AG04449 (cell line): ENCODE results near the gene TXNDC11.

Experiments used
- CTCF ChIA-PET: fragments of 350-600 bp; formaldehyde crosslinking; extraction: SDS; loops from one replicate; lab custom pipeline; 2021; ENCODE audit warnings: antibody characterized with exemption; lab: Yijun Ruan, JAX
- POLR2A ChIA-PET: fragments of 400-600, 350-600 bp; formaldehyde crosslinking; extraction: SDS; loops from one replicate; lab custom pipeline; 2020; ENCODE audit warnings: antibody characterized with exemption, inconsistent platforms; lab: Yijun Ruan, JAX
- DNase-seq: peaks from one replicate; pipeline ENCODE4 v3.0.0-alpha.2; 2010; ENCODE audit warnings: low read depth, low spot score
- H3K4me3 ChIP-seq: 2 replicates; pipeline ENCODE4 v1.5.1; 2011; ENCODE audit warnings: low read depth, mild to moderate bottlenecking, control low read depth, low read length
- TF ChIP-seq, protein P1 (sequence below): IDR thresholded peaks from one replicate; pipeline ENCODE4 v1.5.1; 2011; ENCODE audit warnings: mild to moderate bottlenecking, moderate library complexity, low read length, control low read depth, inconsistent platforms; ENCODE audit not compliant: insufficient read depth; ENCODE audit errors: missing control alignments

Gene TXNDC11

DNA sequence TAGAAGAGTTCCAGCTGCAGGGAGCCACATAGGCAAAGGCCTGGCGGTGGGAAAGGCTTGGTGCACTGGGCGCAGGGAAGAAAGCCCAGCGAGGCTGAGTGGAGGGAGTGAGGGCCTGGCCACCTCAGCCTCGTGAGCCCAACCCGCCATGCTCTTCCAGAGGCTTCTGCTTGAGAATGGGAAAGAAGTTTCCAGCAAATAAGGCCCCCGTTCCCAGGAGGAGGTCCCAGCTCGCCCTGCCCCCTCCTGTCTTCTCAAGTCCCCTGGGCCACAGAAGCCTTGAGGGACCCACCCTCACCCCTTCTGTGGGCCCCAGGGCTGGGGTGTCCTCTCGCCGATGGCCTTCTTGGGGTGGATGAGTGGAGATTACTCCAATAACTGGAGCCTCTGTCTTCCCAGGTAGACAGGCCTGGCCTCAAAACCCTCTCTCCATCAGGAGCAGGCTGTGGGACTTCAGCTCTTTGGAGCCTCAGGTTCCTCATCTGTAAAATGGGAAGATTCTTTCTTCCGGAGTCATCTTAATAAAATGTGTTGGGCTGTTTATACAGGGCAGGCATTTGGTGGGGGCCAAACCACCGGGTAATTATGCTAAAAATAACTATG is 75.3 kb downstream of the TXNDC11 start:
- TF ChIP-seq, protein P1, sequence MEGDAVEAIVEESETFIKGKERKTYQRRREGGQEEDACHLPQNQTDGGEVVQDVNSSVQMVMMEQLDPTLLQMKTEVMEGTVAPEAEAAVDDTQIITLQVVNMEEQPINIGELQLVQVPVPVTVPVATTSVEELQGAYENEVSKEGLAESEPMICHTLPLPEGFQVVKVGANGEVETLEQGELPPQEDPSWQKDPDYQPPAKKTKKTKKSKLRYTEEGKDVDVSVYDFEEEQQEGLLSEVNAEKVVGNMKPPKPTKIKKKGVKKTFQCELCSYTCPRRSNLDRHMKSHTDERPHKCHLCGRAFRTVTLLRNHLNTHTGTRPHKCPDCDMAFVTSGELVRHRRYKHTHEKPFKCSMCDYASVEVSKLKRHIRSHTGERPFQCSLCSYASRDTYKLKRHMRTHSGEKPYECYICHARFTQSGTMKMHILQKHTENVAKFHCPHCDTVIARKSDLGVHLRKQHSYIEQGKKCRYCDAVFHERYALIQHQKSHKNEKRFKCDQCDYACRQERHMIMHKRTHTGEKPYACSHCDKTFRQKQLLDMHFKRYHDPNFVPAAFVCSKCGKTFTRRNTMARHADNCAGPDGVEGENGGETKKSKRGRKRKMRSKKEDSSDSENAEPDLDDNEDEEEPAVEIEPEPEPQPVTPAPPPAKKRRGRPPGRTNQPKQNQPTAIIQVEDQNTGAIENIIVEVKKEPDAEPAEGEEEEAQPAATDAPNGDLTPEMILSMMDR: no peak
- ChIA-PET POLR2A (no interaction called here), CTCF (interaction anchor here (1.3 to 2.2 kb wide), 7 partner anchors 16 to 703 kb away, joined by 4 to 6 read pairs (median 5); no protein-coding TSS in a partner anchor)
- no peak for DNase-seq
- H3K4me3 ChIP-seq: no peak overlapping the region

- ChIA-PET POLR2A (no interaction called here), CTCF (interaction anchor here (0.7 to 2.2 kb wide), 9 partner anchors 17 to 702 kb away, joined by 3 to 8 read pairs (median 5); no protein-coding TSS in a partner anchor)
- TF ChIP-seq, protein P1: no peak
- DNase-seq: no peak
- no peak overlapping the region for H3K4me3 ChIP-seq
These were observed 76.3 kb downstream of the TXNDC11 start for GRCh38 chr16:11666103-11667055.

- no peak for DNase-seq
- TF ChIP-seq, protein P1: no peak
- ChIA-PET POLR2A (no interaction called here), CTCF (interaction anchor here (1.7 to 1.9 kb wide), 2 partner anchors 24 to 134 kb away, joined by 4 to 8 read pairs; no protein-coding TSS in a partner anchor)
- H3K4me3 ChIP-seq: no peak overlapping the region
These were observed 77.6 kb downstream of the TXNDC11 start for GRCh38 chr16:11665071-11665491.

- no peak for DNase-seq
- no peak overlapping the region for H3K4me3 ChIP-seq
- TF ChIP-seq, protein P1: no peak
- POLR2A ChIA-PET: no interaction called here
- CTCF ChIA-PET: interaction anchor here (1.1 to 2.0 kb wide), 2 partner anchors 13 to 257 kb away, joined by 4 read pairs; no protein-coding TSS in a partner anchor
These were observed 80.1 kb downstream of the TXNDC11 start for GRCh38 chr16:11662582-11662981.

DNA sequence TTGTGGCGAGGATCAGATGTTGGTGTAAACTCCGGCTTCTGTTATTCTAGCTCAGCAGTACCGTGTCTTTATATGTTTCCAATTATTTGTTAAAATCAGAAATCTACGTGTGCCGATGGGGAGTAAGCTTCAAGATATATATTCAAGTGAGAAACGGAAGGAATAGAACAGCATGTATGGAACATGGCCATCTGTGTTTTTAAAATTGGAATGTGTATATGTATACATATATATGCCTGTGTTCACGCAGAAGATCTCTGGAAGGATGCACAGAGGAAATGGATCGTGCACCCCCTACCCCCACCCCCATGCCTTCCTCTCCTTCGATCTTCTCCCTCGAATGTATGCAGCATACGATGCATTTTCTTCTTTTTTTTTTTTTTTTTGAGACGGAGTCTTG is 82.1 kb downstream of the TXNDC11 start:
- no peak overlapping the region for H3K4me3 ChIP-seq
- TF ChIP-seq, protein P1: no peak
- CTCF ChIA-PET: interaction anchor here (1.6 to 2.8 kb wide), 4 partner anchors 19 to 255 kb away, joined by 4 to 28 read pairs (median 8); no protein-coding TSS in a partner anchor
- no peak for DNase-seq
- POLR2A ChIA-PET: no interaction called here
